Parathyroid adenoma (tissue), 2 donors: Measurements from ENCODE around the gene MAPK7.

ENCODE experiments used
- H2AFZ ChIP-seq: fragments of 300-600 bp; sonication (generic); one replicate; pipeline ENCODE4 v1.7.0; 2017; ENCODE audit warnings: antibody characterized with exemption, mild to moderate bottlenecking
- H3K27ac ChIP-seq: fragments of 300-600 bp; sonication (generic); one replicate; pipeline ENCODE4 v1.7.0; 2017
- H3K27me3 ChIP-seq: fragments of 300-600 bp; sonication (generic); one replicate; pipeline ENCODE4 v1.7.0; 2017; ENCODE audit warnings: low read length; ENCODE audit not compliant: control insufficient read depth, insufficient read depth
- H3K36me3 ChIP-seq: fragments of 300-600 bp; sonication (generic); one replicate; pipeline ENCODE4 v1.7.0; 2017; ENCODE audit warnings: low read length; ENCODE audit not compliant: control insufficient read depth, insufficient read depth
- H3K4me1 ChIP-seq: fragments of 300-600 bp; sonication (generic); one replicate; pipeline ENCODE4 v1.7.0; 2017; ENCODE audit warnings: control low read depth
- H3K4me2 ChIP-seq: fragments of 300-600 bp; sonication (generic); one replicate; pipeline ENCODE4 v1.7.0; 2017; ENCODE audit warnings: low read length
- H3K4me3 ChIP-seq: fragments of 300-600 bp; sonication (generic); one replicate; pipeline ENCODE4 v1.7.0; 2017; ENCODE audit warnings: low read depth, low read length
- H3K79me2 ChIP-seq: fragments of 300-600 bp; sonication (generic); one replicate; pipeline ENCODE4 v1.7.0; 2017; ENCODE audit warnings: control low read depth
- H3K9ac ChIP-seq: fragments of 300-600 bp; sonication (generic); one replicate; pipeline ENCODE4 v1.7.0; 2017; ENCODE audit warnings: mild to moderate bottlenecking
- H3K9me3 ChIP-seq: fragments of 300-600 bp; sonication (generic); one replicate; pipeline ENCODE4 v1.7.0; 2017; ENCODE audit warnings: low read length; ENCODE audit not compliant: control insufficient read depth
- TF ChIP-seq, protein P1 (sequence below): fragments of 300-600 bp; sonication (generic); IDR thresholded peaks from one replicate; pipeline ENCODE4 v1.7.0; 2017; ENCODE audit warnings: antibody characterized with exemption, mild to moderate bottlenecking
- donor health status: primary hyperparathyroidism.

The MAPK7 gene

DNA sequence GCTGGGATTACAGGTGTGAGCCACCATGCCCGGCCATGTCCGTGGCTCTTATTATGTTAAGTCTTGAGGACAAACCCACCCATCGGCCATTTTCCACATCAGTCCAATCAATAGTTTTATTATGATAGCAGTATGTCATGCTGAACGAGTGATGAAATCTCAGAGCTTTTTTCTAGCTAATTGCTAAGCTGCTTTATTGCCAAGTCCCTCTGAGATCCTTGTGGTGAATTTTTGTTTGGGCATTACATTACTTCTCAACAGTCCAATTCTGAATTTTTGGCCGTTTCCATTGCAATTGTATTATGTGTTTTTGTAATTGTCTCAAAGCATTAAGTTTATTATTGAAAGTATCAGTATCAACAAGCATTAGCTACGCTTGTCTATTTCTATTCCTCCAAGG lies 43.6 kb downstream of the MAPK7 start:
- H3K4me2 ChIP-seq: no peak overlapping the region
- TF ChIP-seq, protein P1, sequence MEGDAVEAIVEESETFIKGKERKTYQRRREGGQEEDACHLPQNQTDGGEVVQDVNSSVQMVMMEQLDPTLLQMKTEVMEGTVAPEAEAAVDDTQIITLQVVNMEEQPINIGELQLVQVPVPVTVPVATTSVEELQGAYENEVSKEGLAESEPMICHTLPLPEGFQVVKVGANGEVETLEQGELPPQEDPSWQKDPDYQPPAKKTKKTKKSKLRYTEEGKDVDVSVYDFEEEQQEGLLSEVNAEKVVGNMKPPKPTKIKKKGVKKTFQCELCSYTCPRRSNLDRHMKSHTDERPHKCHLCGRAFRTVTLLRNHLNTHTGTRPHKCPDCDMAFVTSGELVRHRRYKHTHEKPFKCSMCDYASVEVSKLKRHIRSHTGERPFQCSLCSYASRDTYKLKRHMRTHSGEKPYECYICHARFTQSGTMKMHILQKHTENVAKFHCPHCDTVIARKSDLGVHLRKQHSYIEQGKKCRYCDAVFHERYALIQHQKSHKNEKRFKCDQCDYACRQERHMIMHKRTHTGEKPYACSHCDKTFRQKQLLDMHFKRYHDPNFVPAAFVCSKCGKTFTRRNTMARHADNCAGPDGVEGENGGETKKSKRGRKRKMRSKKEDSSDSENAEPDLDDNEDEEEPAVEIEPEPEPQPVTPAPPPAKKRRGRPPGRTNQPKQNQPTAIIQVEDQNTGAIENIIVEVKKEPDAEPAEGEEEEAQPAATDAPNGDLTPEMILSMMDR: no peak
- H3K4me3 ChIP-seq: no peak overlapping the region
- H3K79me2 ChIP-seq: no peaks in the 10 kb centered on the region
- H2AFZ ChIP-seq: no peak overlapping the region
- no peaks in the 10 kb centered on the region for H3K4me1 ChIP-seq
- H3K9ac ChIP-seq: no peak overlapping the region
- no peak overlapping the region for H3K27ac ChIP-seq
- H3K36me3 ChIP-seq: no peaks in the 10 kb centered on the region
- H3K27me3 ChIP-seq: no peaks in the 10 kb centered on the region
- H3K9me3 ChIP-seq: no peaks in the 10 kb centered on the region

DNA sequence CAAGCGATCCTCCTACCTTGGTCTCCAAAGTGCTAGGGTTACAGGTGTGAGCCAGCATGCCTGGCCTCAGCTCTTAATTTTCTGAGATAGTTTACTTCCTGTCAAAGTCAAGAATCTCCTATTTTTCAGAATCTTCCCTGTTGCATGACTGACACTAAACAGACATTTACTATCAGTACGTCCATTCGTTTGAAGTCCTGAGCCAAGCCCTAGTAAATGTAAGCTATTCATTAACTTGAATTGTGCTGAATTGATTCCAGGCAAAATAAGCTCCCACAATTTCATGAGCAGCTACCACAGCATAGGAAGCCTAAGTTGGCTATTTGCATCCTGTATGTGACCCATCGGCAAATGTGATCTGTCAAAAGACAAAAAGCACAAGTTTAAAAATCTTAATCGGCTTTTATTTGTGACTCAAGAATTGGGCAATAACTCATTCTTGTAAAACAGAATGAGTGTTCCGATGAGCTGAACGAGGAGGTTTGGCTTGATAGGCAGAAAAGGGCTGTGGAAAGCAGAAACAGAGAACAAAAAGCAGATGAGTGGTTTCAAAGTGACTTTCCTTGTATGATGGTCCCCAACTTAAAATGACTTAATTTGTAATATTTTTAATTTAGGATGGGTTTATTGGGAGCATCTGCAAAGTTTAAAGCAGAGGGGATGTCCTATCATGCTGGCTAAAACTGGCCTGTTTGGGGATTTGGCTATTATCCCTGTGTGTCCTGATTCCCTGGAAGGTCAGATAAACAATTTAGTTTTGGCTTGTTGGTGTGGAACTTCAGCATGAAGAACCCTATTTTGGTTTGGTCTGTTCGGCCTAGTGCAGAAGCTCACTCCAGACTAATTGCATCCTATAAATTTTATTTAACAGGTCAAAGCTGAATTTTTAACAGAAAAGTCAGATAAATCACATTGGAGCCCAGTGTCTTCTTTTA lies 46.9 kb downstream of the MAPK7 start:
- Histone ChIP-seq H3K27me3 (no peaks in the 10 kb centered on the region), H3K4me3 (no peak overlapping the region), H3K4me2 (no peak overlapping the region), H3K4me1 (no peaks in the 10 kb centered on the region), H3K9me3 (no peaks in the 10 kb centered on the region), H3K27ac (no peak overlapping the region), H2AFZ (no peak overlapping the region), H3K9ac (no peak overlapping the region), H3K79me2 (no peaks in the 10 kb centered on the region), H3K36me3 (no peaks in the 10 kb centered on the region)
- TF ChIP-seq, protein P1: no peak

DNA sequence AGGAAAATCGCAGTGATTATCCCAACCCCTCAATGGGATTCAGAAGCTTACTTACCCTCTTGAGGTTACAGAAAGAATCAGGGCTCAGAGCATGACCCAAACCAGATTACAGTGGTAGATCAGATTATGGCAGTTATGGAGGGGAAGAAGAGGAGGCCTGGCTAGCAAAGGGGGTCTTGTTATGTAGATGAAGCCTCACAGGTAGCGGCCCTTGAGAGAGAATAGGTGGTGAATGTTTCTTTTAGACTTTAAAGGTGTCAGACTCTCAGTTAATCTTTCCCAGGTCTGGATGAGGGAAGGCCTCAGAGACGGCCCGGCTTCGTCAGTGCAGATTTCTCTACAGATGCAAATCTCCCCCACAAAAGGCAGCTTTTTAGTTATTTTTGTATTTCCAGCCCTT lies 48.3 kb downstream of the MAPK7 start:
- H3K4me3 ChIP-seq: no peak overlapping the region
- H3K36me3 ChIP-seq: no peaks in the 10 kb centered on the region
- H2AFZ ChIP-seq: no peak overlapping the region
- H3K9ac ChIP-seq: no peak overlapping the region
- no peaks in the 10 kb centered on the region for H3K9me3 ChIP-seq
- no peak overlapping the region for H3K4me2 ChIP-seq
- no peaks in the 10 kb centered on the region for H3K27me3 ChIP-seq
- H3K27ac ChIP-seq: no peak overlapping the region
- H3K79me2 ChIP-seq: no peaks in the 10 kb centered on the region
- H3K4me1 ChIP-seq: no peaks in the 10 kb centered on the region
- TF ChIP-seq, protein P1: no peak

DNA sequence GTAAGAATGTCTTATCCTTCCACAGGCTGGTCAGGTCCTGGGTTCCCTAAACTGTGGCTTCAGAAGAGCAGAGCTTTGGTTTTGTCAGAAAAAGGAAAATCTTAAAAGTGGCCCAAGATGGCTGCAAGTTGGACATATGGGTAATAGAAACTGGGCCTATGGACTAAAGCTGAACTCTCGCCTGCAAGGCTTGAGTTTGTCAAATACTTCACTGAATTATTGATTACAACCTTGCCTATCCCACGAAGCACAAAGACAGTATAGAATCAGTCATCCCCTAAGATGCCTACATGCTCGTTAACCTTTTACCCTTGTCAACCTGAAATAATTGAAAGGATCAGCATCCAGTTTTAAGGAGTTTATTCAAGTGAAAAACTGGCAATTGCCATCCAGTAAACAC lies 53.4 kb downstream of the MAPK7 start:
- Histone ChIP-seq H3K4me3 (no peak overlapping the region), H2AFZ (no peak overlapping the region), H3K4me1 (no peaks in the 10 kb centered on the region), H3K4me2 (no peak overlapping the region), H3K27me3 (no peaks in the 10 kb centered on the region), H3K79me2 (no peaks in the 10 kb centered on the region), H3K36me3 (no peaks in the 10 kb centered on the region), H3K9me3 (no peaks in the 10 kb centered on the region), H3K9ac (no peak overlapping the region), H3K27ac (no peak overlapping the region)
- TF ChIP-seq, protein P1: no peak
